WTC11 (cell line): ENCODE data around the gene ZNF223.

Experiments used
- FOXJ3 ChIP-seq: sonication (generic); formaldehyde crosslinking; IDR thresholded peaks from 2 replicates; pipeline ENCODE4 v1.9.0; 2021; ENCODE audit warnings: missing genetic modification reagents, mild to moderate bottlenecking, borderline replicate concordance
- JUN ChIP-seq: sonication (generic); formaldehyde crosslinking; IDR thresholded peaks from 2 replicates; pipeline ENCODE4 v1.8.0; 2023; ENCODE audit warnings: mild to moderate bottlenecking, missing genetic modification reagents
- TF ChIP-seq, protein P1 (sequence below): fragments of 200-600 bp; IDR thresholded peaks from 2 replicates; pipeline ENCODE4 v1.8.0; 2022; ENCODE audit warnings: antibody characterized with exemption
- TF ChIP-seq, protein P2 (sequence below): fragments of 250-450 bp; sonication (Bioruptor Pico); IDR thresholded peaks from 2 replicates; pipeline ENCODE4 v1.9.0; 2021; ENCODE audit warnings: mild to moderate bottlenecking

DNA sequence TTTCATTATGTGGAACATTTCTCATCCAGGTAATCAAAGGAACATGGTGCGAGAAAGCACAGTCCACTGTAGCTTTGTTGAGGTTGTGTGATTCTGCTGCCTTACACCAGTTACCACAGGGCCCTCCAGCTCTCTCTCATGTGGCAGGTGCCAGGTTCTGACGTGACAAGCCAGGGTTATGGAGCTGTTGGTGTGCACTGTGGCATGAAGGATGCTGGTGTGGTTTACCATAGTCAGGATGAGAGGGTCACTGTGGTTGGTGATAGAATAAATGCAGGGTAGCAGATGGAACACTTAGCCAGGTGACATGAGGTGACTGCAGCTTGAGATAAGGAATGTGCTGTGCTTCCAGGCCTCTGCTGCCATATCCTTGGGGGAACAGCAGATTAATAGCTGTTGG lies 7.4 kb downstream of the ZNF223 start:
- TF ChIP-seq, protein P1, sequence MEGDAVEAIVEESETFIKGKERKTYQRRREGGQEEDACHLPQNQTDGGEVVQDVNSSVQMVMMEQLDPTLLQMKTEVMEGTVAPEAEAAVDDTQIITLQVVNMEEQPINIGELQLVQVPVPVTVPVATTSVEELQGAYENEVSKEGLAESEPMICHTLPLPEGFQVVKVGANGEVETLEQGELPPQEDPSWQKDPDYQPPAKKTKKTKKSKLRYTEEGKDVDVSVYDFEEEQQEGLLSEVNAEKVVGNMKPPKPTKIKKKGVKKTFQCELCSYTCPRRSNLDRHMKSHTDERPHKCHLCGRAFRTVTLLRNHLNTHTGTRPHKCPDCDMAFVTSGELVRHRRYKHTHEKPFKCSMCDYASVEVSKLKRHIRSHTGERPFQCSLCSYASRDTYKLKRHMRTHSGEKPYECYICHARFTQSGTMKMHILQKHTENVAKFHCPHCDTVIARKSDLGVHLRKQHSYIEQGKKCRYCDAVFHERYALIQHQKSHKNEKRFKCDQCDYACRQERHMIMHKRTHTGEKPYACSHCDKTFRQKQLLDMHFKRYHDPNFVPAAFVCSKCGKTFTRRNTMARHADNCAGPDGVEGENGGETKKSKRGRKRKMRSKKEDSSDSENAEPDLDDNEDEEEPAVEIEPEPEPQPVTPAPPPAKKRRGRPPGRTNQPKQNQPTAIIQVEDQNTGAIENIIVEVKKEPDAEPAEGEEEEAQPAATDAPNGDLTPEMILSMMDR: no peak
- TF ChIP-seq, protein P2, sequence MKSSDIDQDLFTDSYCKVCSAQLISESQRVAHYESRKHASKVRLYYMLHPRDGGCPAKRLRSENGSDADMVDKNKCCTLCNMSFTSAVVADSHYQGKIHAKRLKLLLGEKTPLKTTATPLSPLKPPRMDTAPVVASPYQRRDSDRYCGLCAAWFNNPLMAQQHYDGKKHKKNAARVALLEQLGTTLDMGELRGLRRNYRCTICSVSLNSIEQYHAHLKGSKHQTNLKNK (CRISPR knock-in tag): no peak
- no peak for TF ChIP-seq JUN (CRISPR knock-in tag)
- no peak for TF ChIP-seq FOXJ3 (CRISPR knock-in tag)
